Liver (tissue), 9 donors: ENCODE measurements around the gene SLIT3. TPM values are rescaled to one million over a fixed set of nuclear protein-coding genes. Genes with fewer than 3 reads are reported as not detected.

Experiments
- DNase-seq: peaks from one replicate; pipeline ENCODE4 v3.0.0-alpha.2; 2017; ENCODE audit warnings: low spot score
- H3K27ac ChIP-seq, 2 donors: one replicate each; pipeline ENCODE4 v1.7.0; 2013; ENCODE audit warnings: inconsistent platforms in 2 of 2, low read length in 2 of 2, control low read depth in 1 of 2, low read depth in 1 of 2, mild to moderate bottlenecking in 1 of 2
- H3K27me3 ChIP-seq, 4 donors: one replicate each; pipeline versions ENCODE4 v1.6.1 to v1.7.0; 2013; ENCODE audit warnings: low read length in 3 of 4, inconsistent platforms in 1 of 4, mild to moderate bottlenecking in 1 of 4, moderate library complexity in 1 of 4; ENCODE audit not compliant: control insufficient read depth in 4 of 4, insufficient read depth in 4 of 4
- H3K36me3 ChIP-seq, 4 donors: one replicate each; pipeline versions ENCODE4 v1.6.1 to v1.7.0; 2013; ENCODE audit warnings: low read length in 3 of 4, mild to moderate bottlenecking in 3 of 4, low read depth in 1 of 4, moderate library complexity in 1 of 4; ENCODE audit not compliant: control insufficient read depth in 4 of 4, insufficient read depth in 3 of 4
- H3K4me1 ChIP-seq, 4 donors: one replicate each; pipeline versions ENCODE4 v1.6.1 to v1.7.0; 2013; ENCODE audit warnings: low read length in 3 of 4, mild to moderate bottlenecking in 3 of 4, moderate library complexity in 1 of 4; ENCODE audit not compliant: control insufficient read depth in 4 of 4, insufficient read depth in 4 of 4
- H3K4me3 ChIP-seq, 3 donors: one replicate each; pipeline versions ENCODE4 v1.6.1 to v1.7.0; 2013; ENCODE audit warnings: low read length in 3 of 3, control low read depth in 1 of 3, low read depth in 1 of 3, mild to moderate bottlenecking in 1 of 3
- H3K9ac ChIP-seq, 2 donors: one replicate each; pipeline ENCODE4 v1.7.0; 2013; ENCODE audit warnings: low read length in 2 of 2, mild to moderate bottlenecking in 2 of 2, moderate library complexity in 2 of 2, control low read depth in 1 of 2, low read depth in 1 of 2
- H3K9me3 ChIP-seq, 4 donors: one replicate each; pipeline versions ENCODE4 v1.6.1 to v1.7.0; 2013; ENCODE audit warnings: low read length in 3 of 4; ENCODE audit not compliant: control insufficient read depth in 4 of 4
- ATF3 ChIP-seq: IDR thresholded peaks from 2 replicates; pipeline ENCODE4 v1.6.1; 2016; ENCODE audit warnings: antibody characterized with exemption
- CTCF ChIP-seq: fragments of 150-350 bp; IDR thresholded peaks from 2 replicates; pipeline ENCODE4 v1.5.1; 2017; ENCODE audit warnings: improper control_type of control experiment, low read depth, low read length; ENCODE audit not compliant: missing input control
- EGR1 ChIP-seq, 2 donors: IDR thresholded peaks; 2 replicates each; pipeline ENCODE4 v1.6.1; 2016 to 2018; ENCODE audit warnings: antibody characterized with exemption in 2 of 2, low read depth in 2 of 2
- FOXA1 ChIP-seq: IDR thresholded peaks from 2 replicates; pipeline ENCODE4 v1.6.1; 2016; ENCODE audit warnings: antibody characterized with exemption
- FOXA2 ChIP-seq: IDR thresholded peaks from 2 replicates; pipeline ENCODE4 v1.6.1; 2016; ENCODE audit warnings: antibody characterized with exemption
- HNF4A ChIP-seq, 2 donors: conservative IDR thresholded peaks; 2 replicates each; pipeline ENCODE4 v1.6.1; 2016; ENCODE audit warnings: antibody characterized with exemption in 2 of 2, mild to moderate bottlenecking in 2 of 2
- HNF4G ChIP-seq: IDR thresholded peaks from 2 replicates; pipeline ENCODE4 v1.6.1; 2016; ENCODE audit warnings: antibody characterized with exemption
- JUND ChIP-seq, 2 donors: IDR thresholded peaks; 2 replicates each; pipeline ENCODE4 v1.6.1; 2016; ENCODE audit warnings: antibody characterized with exemption in 2 of 2
- MAX ChIP-seq: IDR thresholded peaks from 2 replicates; pipeline ENCODE4 v1.6.1; 2016; ENCODE audit warnings: antibody characterized with exemption
- NR2F2 ChIP-seq: IDR thresholded peaks from 2 replicates; pipeline ENCODE4 v1.6.1; 2016; ENCODE audit warnings: antibody characterized with exemption
- RAD21 ChIP-seq, 2 donors: IDR thresholded peaks; 2 replicates each; pipeline ENCODE4 v1.6.1; 2016; ENCODE audit warnings: antibody characterized with exemption in 2 of 2, mild to moderate bottlenecking in 2 of 2
- REST ChIP-seq: IDR thresholded peaks from 2 replicates; pipeline ENCODE4 v1.6.1; 2016; ENCODE audit warnings: antibody characterized with exemption, mild to moderate bottlenecking
- RXRA ChIP-seq, 2 donors: IDR thresholded peaks; 2 replicates each; pipeline ENCODE4 v1.6.1; 2017 to 2018; ENCODE audit warnings: antibody characterized with exemption in 2 of 2, mild to moderate bottlenecking in 1 of 2
- SP1 ChIP-seq: IDR thresholded peaks from 2 replicates; pipeline ENCODE4 v1.6.1; 2018; ENCODE audit warnings: antibody characterized with exemption, mild to moderate bottlenecking
- TAF1 ChIP-seq: conservative IDR thresholded peaks from 2 replicates; pipeline ENCODE4 v1.6.1; 2016; ENCODE audit warnings: antibody characterized with exemption, mild to moderate bottlenecking
- YY1 ChIP-seq: IDR thresholded peaks from 2 replicates; pipeline ENCODE4 v1.6.1; 2016; ENCODE audit warnings: antibody characterized with exemption, mild to moderate bottlenecking
- ZBTB33 ChIP-seq: IDR thresholded peaks from 2 replicates; pipeline ENCODE4 v1.6.1; 2016; ENCODE audit warnings: antibody characterized with exemption
- WGBS: extraction: QIAGEN DNeasy Blood & Tissue Kit; methylation state at CpG from one replicate; pipeline ENCODE4 v1.1.7; 2013; 5-methylcytosine and 5-hydroxymethylcytosine counted together
- polyA plus RNA-seq, 2 donors: library from polyadenylated mRNA; stranded (reverse) in 1 of 2; unstranded in 1 of 2; fragments of 200-250 nt in 1 of 2; fragments of >200 nt in 1 of 2; fragmentation: Nextera tagmentation in 1 of 2; extraction: Ambion mirVana in 1 of 2; gene quantifications; one replicate each; pipeline versions ENCODE4 v1.2.1 to v1.2.3, GENCODE V29; 2013 to 2015
- total RNA-seq, 2 donors: library from RNA; depleted of rRNA; stranded (reverse); fragments of >200 nt; gene quantifications; one replicate each; pipeline ENCODE4 v1.2.3, GENCODE V29; 2014
- donor health status: healthy.
- donor health status: healthy.
- donor health status: healthy.
- donor health status: healthy.
- donor health status: healthy.

SLIT3 gene
- total and polyA plus RNA-seq, 4 donors = 0.61 to 1.3 (median 0.91) TPM

GRCh38 chr5:168790671-168791250 is 510.2 kb downstream of the SLIT3 start (continued):
- no peak for TF ChIP-seq CTCF
- no peak for TF ChIP-seq NR2F2

GRCh38 chr5:168790002-168790635 is 510.8 kb downstream of the SLIT3 start:
- Histone ChIP-seq H3K27ac (no peak overlapping the region), H3K27me3 (no peaks in the 10 kb centered on the region), H3K4me3 (no peak overlapping the region), H3K36me3 (no peaks in the 10 kb centered on the region), H3K9me3 (no peaks in the 10 kb centered on the region), H3K9ac (no peak overlapping the region), H3K4me1 (no peaks in the 10 kb centered on the region)
- no peak for DNase-seq
- 74% methylated on average over 5 of the region's 5 CpGs for WGBS
- TF ChIP-seq CTCF (no peak), NR2F2 (no peak), EGR1 (IDR thresholded peaks at IDR 0.05; ENCODE audit: low read depth in 2 of 2) (no peak), HNF4A (conservative IDR thresholded peaks at IDR 0.05) (no peak), SP1 (no peak), FOXA1 (no peak), FOXA2 (no peak)

GRCh38 chr5:168788786-168789185 is 512.2 kb downstream of the SLIT3 start:
- Histone ChIP-seq H3K4me3 (no peak overlapping the region), H3K36me3 (no peaks in the 10 kb centered on the region), H3K9me3 (no peaks in the 10 kb centered on the region), H3K9ac (no peak overlapping the region), H3K27ac (no peak overlapping the region), H3K4me1 (no peaks in the 10 kb centered on the region), H3K27me3 (no peaks in the 10 kb centered on the region)
- DNase-seq = no peak
- 82% methylated on average over 3 of the region's 3 CpGs for WGBS
- TF ChIP-seq HNF4A (conservative IDR thresholded peaks at IDR 0.05) (no peak), HNF4G (no peak), CTCF (no peak), YY1 (no peak), MAX (no peak), JUND (IDR thresholded peaks at IDR 0.05) (no peak), RXRA (IDR thresholded peaks at IDR 0.05) (no peak), REST (no peak), ATF3 (no peak), NR2F2 (no peak), FOXA1 (no peak), EGR1 (IDR thresholded peaks at IDR 0.05; ENCODE audit: low read depth in 2 of 2) (no peak), RAD21 (IDR thresholded peaks at IDR 0.05) (no peak), FOXA2 (no peak), SP1 (no peak), ZBTB33 (no peak), TAF1 (no peak)
